H1 (cell line): ENCODE results near the gene HS6ST2. TPM values are rescaled to one million over a fixed set of nuclear protein-coding genes. Genes with fewer than 3 reads are reported as not detected.

Experiments used
- CTCF ChIA-PET: fragments of 300-600 bp; sonication (Branson Sonifier 250); formaldehyde crosslinking; loops from one replicate; lab custom pipeline; 2021; ENCODE audit not compliant: partially characterized antibody; lab: Charles Lee
- POLR2A ChIA-PET: fragments of 300-600 bp; sonication (Branson Sonifier 250); formaldehyde crosslinking; loops from one replicate; lab custom pipeline; 2021; ENCODE audit warnings: inconsistent platforms; ENCODE audit not compliant: partially characterized antibody; lab: Charles Lee
- DNase-seq, 2 experiments: peaks; one replicate each; pipeline versions ENCODE4 v3.0.0 to v3.0.0-alpha.2; 2010 to 2022; ENCODE audit warnings: low spot score in 2 of 2, low read depth in 1 of 2, mixed read lengths in 1 of 2
- FAIRE-seq: peaks from 2 replicates; lab custom pipeline; 2011; peaks lifted over from hg19 to GRCh38; lab: Jason Lieb, UNC
- H2AFZ ChIP-seq: 2 replicates; pipeline ENCODE4 v1.8.1; 2012; ENCODE audit warnings: low read length, inconsistent platforms
- H2AK5ac ChIP-seq: 2 replicates; pipeline ENCODE4 v1.6.1; 2013; ENCODE audit warnings: low read depth, low read length
- H2BK120ac ChIP-seq: replicated peaks from 2 replicates; pipeline ENCODE3; 2013; ENCODE audit warnings: low read depth, low read length, inconsistent platforms
- H2BK12ac ChIP-seq: 2 replicates; pipeline ENCODE4 v1.6.1; 2013; ENCODE audit warnings: low read depth, low read length
- H2BK15ac ChIP-seq: 2 replicates; pipeline ENCODE4 v1.6.1; 2013; ENCODE audit warnings: low read length
- H2BK20ac ChIP-seq: 2 replicates; pipeline ENCODE4 v1.6.1; 2013; ENCODE audit warnings: low read length
- H2BK5ac ChIP-seq: 2 replicates; pipeline ENCODE4 v1.6.1; 2013; ENCODE audit warnings: low read depth, low read length
- H3K14ac ChIP-seq: 2 replicates; pipeline ENCODE4 v1.6.1; 2013; ENCODE audit warnings: inconsistent platforms; ENCODE audit not compliant: insufficient read length
- H3K18ac ChIP-seq: 2 replicates; pipeline ENCODE4 v1.6.1; 2013; ENCODE audit warnings: low read length; ENCODE audit errors: extremely low read depth
- H3K23ac ChIP-seq: 2 replicates; pipeline ENCODE4 v1.6.1; 2013; ENCODE audit warnings: inconsistent platforms; ENCODE audit not compliant: insufficient read length
- H3K23me2 ChIP-seq: 2 replicates; pipeline ENCODE4 v1.6.1; 2013; ENCODE audit warnings: low read depth, low read length
- H3K27ac ChIP-seq: 2 replicates; pipeline ENCODE4 v1.6.1; 2011; ENCODE audit warnings: low read depth, low read length, inconsistent platforms
- H3K27me3 ChIP-seq, 4 experiments: replicated peaks in 1 of 4; 1 replicate in 1 of 4; 2 replicates in 3 of 4; pipeline versions ENCODE4 v1.6.1 to v1.8.1; 2011 to 2013; ENCODE audit warnings: low read length in 3 of 4, mild to moderate bottlenecking in 3 of 4, inconsistent platforms in 2 of 4, mixed read lengths in 2 of 4, moderate library complexity in 1 of 4; ENCODE audit not compliant: control insufficient read depth in 3 of 4, insufficient read depth in 3 of 4; ENCODE audit errors: extremely low read depth in 1 of 4
- H3K36me3 ChIP-seq, 4 experiments: 2 replicates each; pipeline versions ENCODE4 v1.6.1 to v1.8.1; 2011 to 2013; ENCODE audit warnings: mild to moderate bottlenecking in 4 of 4, low read length in 3 of 4, moderate library complexity in 2 of 4, control low read depth in 1 of 4, inconsistent platforms in 1 of 4; ENCODE audit not compliant: insufficient read depth in 4 of 4, control insufficient read depth in 2 of 4
- H3K4ac ChIP-seq: replicated peaks from 2 replicates; pipeline ENCODE3; 2013; ENCODE audit warnings: low read length, low read depth, mixed read lengths, inconsistent platforms; ENCODE audit not compliant: insufficient read length
- H3K4me1 ChIP-seq, 4 experiments: replicated peaks in 1 of 4; 1 replicate in 1 of 4; 2 replicates in 3 of 4; pipeline versions ENCODE4 v1.6.1 to v1.8.1; 2011 to 2013; ENCODE audit warnings: low read length in 3 of 4, inconsistent platforms in 2 of 4, mixed read lengths in 1 of 4; ENCODE audit not compliant: insufficient read depth in 4 of 4, control insufficient read depth in 3 of 4
- H3K4me2 ChIP-seq, 2 experiments: 2 replicates each; pipeline versions ENCODE4 v1.6.1 to v1.8.1; 2011 to 2013; ENCODE audit warnings: low read depth in 2 of 2, low read length in 2 of 2, control low read depth in 1 of 2, inconsistent platforms in 1 of 2, mild to moderate bottlenecking in 1 of 2; ENCODE audit not compliant: insufficient read depth in 1 of 2
- H3K4me3 ChIP-seq, 4 experiments: fragments of 200-600, 300-600 bp in 1 of 4; sonication (generic), shearing (Covaris generic), sonication (Bioruptor Twin) in 1 of 4; 2 replicates each; pipeline versions ENCODE4 v1.5.1 to v1.8.1; 2011 to 2016; ENCODE audit warnings: low read length in 4 of 4, low read depth in 3 of 4, control low read depth in 2 of 4, inconsistent platforms in 2 of 4, mild to moderate bottlenecking in 2 of 4, mixed read lengths in 1 of 4, moderate library complexity in 1 of 4; ENCODE audit not compliant: insufficient read depth in 2 of 4; ENCODE audit errors: extremely low read depth in 1 of 4
- H3K56ac ChIP-seq: replicated peaks from 2 replicates; pipeline ENCODE3; 2013; ENCODE audit warnings: low read depth, mild to moderate bottlenecking, mixed read lengths, low read length, inconsistent platforms; ENCODE audit not compliant: insufficient read length
- H3K79me1 ChIP-seq: 2 replicates; pipeline ENCODE4 v1.6.1; 2013; ENCODE audit warnings: low read depth, low read length, control low read depth
- H3K79me2 ChIP-seq, 2 experiments: 2 replicates each; pipeline versions ENCODE4 v1.6.1 to v1.8.1; 2012 to 2013; ENCODE audit warnings: low read length in 2 of 2, mild to moderate bottlenecking in 2 of 2, inconsistent platforms in 1 of 2; ENCODE audit not compliant: insufficient read depth in 2 of 2, control insufficient read depth in 1 of 2
- H3K9ac ChIP-seq, 4 experiments: replicated peaks in 1 of 4; 1 replicate in 1 of 4; 2 replicates in 3 of 4; pipeline versions ENCODE4 v1.6.1 to v1.8.1; 2011 to 2013; ENCODE audit warnings: low read depth in 3 of 4, low read length in 3 of 4, control low read depth in 2 of 4, mild to moderate bottlenecking in 2 of 4, moderate library complexity in 2 of 4, inconsistent platforms in 1 of 4; ENCODE audit errors: extremely low read depth in 1 of 4
- H3K9me3 ChIP-seq, 2 experiments: 2 replicates each; pipeline versions ENCODE4 v1.6.1 to v1.8.1; 2012 to 2013; ENCODE audit warnings: mild to moderate bottlenecking in 2 of 2, moderate library complexity in 2 of 2, control low read depth in 1 of 2, inconsistent platforms in 1 of 2, low read depth in 1 of 2, low read length in 1 of 2, mixed read lengths in 1 of 2; ENCODE audit not compliant: insufficient read depth in 2 of 2
- H4K20me1 ChIP-seq, 2 experiments: replicated peaks in 1 of 2; 2 replicates each; pipeline versions ENCODE3 to v1.8.1; 2011 to 2013; ENCODE audit warnings: inconsistent platforms in 2 of 2, low read length in 2 of 2, mild to moderate bottlenecking in 1 of 2; ENCODE audit not compliant: insufficient read depth in 2 of 2, control insufficient read depth in 1 of 2
- H4K5ac ChIP-seq: 2 replicates; pipeline ENCODE4 v1.6.1; 2013; ENCODE audit warnings: low read length, low read depth, mixed read lengths, inconsistent platforms; ENCODE audit not compliant: insufficient read length
- H4K8ac ChIP-seq: 2 replicates; pipeline ENCODE4 v1.8.0; 2013; ENCODE audit warnings: mild to moderate bottlenecking, moderate library complexity, low read length, inconsistent platforms; ENCODE audit not compliant: insufficient read depth; ENCODE audit errors: extremely low read depth
- H4K91ac ChIP-seq: replicated peaks from 2 replicates; pipeline ENCODE3; 2013; ENCODE audit warnings: low read length, mixed read lengths, inconsistent platforms; ENCODE audit not compliant: insufficient read length
- KDM5A ChIP-seq: fragments of 200-600 bp; IDR thresholded peaks from 2 replicates; pipeline ENCODE4 v1.7.1; 2012; ENCODE audit warnings: mild to moderate bottlenecking, low read length, inconsistent platforms, mixed read lengths
- RAD21 ChIP-seq, 2 experiments: IDR thresholded peaks in 1 of 2; conservative IDR thresholded peaks in 1 of 2; 2 replicates each; pipeline ENCODE4 v1.6.1; 2011; ENCODE audit warnings: low read depth in 2 of 2, low read length in 2 of 2, improper control_type of control experiment in 1 of 2, inconsistent platforms in 1 of 2, mild to moderate bottlenecking in 1 of 2, moderate library complexity in 1 of 2
- WGBS, 2 experiments: shearing (Covaris generic) in 1 of 2; methylation state at CpG; one replicate each; pipeline versions ENCODE4 v1.1.6 to v1.1.7; 2013 to 2015; ENCODE audit warnings: low lambda C conversion rate in 2 of 2, mixed read lengths in 2 of 2, inconsistent platforms in 1 of 2, low coverage in 1 of 2, missing lambda C conversion rate in 1 of 2; ENCODE audit not compliant: insufficient replicate concordance in 2 of 2, insufficient coverage in 1 of 2, insufficient read length in 1 of 2; ENCODE audit errors: extremely low coverage in 1 of 2, missing lambda C conversion rate in 1 of 2; 5-methylcytosine and 5-hydroxymethylcytosine counted together
- polyA plus RNA-seq, 7 experiments: library from polyadenylated mRNA; depleted of rRNA in 3 of 7; stranded (reverse) in 5 of 7; unstranded in 2 of 7; fragments of >200 nt in 5 of 7; fragments of 200-250 nt in 2 of 7; gene quantifications; 1 replicate in 5 of 7; 2 replicates in 1 of 7; 4 replicates in 1 of 7; pipeline versions ENCODE4 v1.2.1 to v1.2.3, GENCODE V29; 2011 to 2013; ENCODE audit warnings: missing spikeins in 2 of 7, mixed read lengths in 2 of 7
- total RNA-seq: library from RNA; stranded (reverse); fragmentation: NEBNext Ultra II Directional; extraction: Animal tissue kit (Norgen Biotek cat#: 25700); gene quantifications from 2 replicates; pipeline ENCODE4 v1.2.1, GENCODE V29; 2021
- TF ChIP-seq, protein P1 (sequence below), 3 experiments: IDR thresholded peaks; 1 replicate in 2 of 3; 2 replicates in 1 of 3; pipeline versions ENCODE4 v1.5.1 to v1.6.1; 2011; ENCODE audit warnings: low read length in 3 of 3, mild to moderate bottlenecking in 3 of 3, inconsistent platforms in 2 of 3, low read depth in 1 of 3, moderate library complexity in 1 of 3; ENCODE audit not compliant: insufficient read depth in 1 of 3; ENCODE audit errors: control extremely low read depth in 1 of 3

Gene HS6ST2
- total and polyA plus RNA-seq, 2 of the 8 experiments (the other 6 are each of a cell fraction or from before 2014, with no cell fraction given) = 3.9 TPM

DNA sequence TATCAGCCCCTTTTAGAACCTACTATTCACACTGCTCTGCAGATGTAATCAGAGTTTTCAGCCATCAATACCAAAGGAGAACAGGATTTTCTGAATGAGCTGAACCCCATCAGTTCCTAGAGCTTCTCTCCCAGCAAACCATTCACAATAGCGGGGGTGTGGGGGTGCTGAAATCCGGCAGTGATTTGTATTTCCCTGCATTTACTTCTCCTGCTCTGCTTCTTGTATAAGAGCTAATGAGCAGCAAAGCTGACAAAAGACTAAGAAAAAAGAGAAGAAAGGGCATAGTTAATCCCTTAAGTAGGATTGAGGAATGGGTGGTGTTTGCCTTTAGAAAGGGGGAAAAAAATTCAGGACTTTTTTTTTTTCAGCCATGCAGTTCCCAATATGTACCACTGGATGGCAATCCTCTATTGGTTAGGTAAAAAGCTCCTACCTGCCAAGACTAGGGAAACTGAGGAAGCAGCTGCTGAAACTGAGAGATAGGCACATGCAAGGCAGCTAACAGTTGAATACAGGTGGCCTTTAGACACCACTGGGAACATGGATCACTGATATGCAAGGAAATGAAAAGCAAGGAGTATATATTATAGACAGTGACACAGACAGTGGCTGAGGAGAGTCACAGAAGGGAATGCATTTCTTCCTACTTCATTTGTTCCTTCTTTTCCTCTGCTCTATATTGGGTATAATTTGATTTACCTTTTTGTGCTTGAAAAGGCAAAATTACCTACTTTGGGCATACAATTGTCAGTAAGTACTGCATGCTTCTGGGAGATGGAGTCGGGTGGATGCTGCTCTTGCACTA, 217.9 kb downstream of the HS6ST2 start:
- H3K27ac ChIP-seq = no peak overlapping the region
- H2BK20ac ChIP-seq = no peak overlapping the region
- H2AK5ac ChIP-seq = no peak overlapping the region
- no peaks in the 10 kb centered on the region for H3K36me3 ChIP-seq
- H3K9me3 ChIP-seq = no peaks in the 10 kb centered on the region
- DNase-seq (no peak), FAIRE-seq (peak; percentile 85)
- no peaks in the 10 kb centered on the region for H3K79me1 ChIP-seq
- no peak overlapping the region for H3K4me3 ChIP-seq
- ChIA-PET POLR2A (no interaction called here), CTCF (interaction anchor here (0.6 to 3.0 kb wide), 27 partner anchors 9 to 308 kb away, joined by 3 to 10 read pairs (median 3); no protein-coding TSS in a partner anchor)
- H3K14ac ChIP-seq = no peak overlapping the region
- H2BK12ac ChIP-seq = no peak overlapping the region
- H3K4me2 ChIP-seq = no peak overlapping the region
- no peak overlapping the region for H2BK120ac ChIP-seq
- TF ChIP-seq RAD21 (IDR thresholded peaks at IDR 0.05 in 1 of 2, conservative IDR thresholded peaks at IDR 0.05 in 1 of 2; ENCODE audit: low read depth in 2 of 2, low read length in 2 of 2) (peak; percentile 76 to 83), KDM5A (no peak)
- TF ChIP-seq, protein P1, sequence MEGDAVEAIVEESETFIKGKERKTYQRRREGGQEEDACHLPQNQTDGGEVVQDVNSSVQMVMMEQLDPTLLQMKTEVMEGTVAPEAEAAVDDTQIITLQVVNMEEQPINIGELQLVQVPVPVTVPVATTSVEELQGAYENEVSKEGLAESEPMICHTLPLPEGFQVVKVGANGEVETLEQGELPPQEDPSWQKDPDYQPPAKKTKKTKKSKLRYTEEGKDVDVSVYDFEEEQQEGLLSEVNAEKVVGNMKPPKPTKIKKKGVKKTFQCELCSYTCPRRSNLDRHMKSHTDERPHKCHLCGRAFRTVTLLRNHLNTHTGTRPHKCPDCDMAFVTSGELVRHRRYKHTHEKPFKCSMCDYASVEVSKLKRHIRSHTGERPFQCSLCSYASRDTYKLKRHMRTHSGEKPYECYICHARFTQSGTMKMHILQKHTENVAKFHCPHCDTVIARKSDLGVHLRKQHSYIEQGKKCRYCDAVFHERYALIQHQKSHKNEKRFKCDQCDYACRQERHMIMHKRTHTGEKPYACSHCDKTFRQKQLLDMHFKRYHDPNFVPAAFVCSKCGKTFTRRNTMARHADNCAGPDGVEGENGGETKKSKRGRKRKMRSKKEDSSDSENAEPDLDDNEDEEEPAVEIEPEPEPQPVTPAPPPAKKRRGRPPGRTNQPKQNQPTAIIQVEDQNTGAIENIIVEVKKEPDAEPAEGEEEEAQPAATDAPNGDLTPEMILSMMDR (IDR thresholded peaks at IDR 0.05; ENCODE audit: control extremely low read depth in 1 of 3, insufficient read depth in 1 of 3, low read depth in 1 of 3, low read length in 3 of 3) = peak in 2 of 3 experiments; percentile 47 to 54; a peak in 2 of 4 replicates
- no peak overlapping the region for H3K23ac ChIP-seq
- no peak overlapping the region for H2BK15ac ChIP-seq
- no peak overlapping the region for H3K56ac ChIP-seq
- H3K9ac ChIP-seq = no peak overlapping the region
- WGBS, 2 experiments = 68% methylated on average over 3 of the region's 3 CpGs; no CpG with 5 or more reads in 1 of the 2 experiments
- peaks cover 0 to 8% (median 2%) of the 10 kb centered on the region in 4 experiments; a peak in 3 of 7 replicates for H3K4me1 ChIP-seq
- H3K4ac ChIP-seq = no peak overlapping the region
- H4K20me1 ChIP-seq = no peaks in the 10 kb centered on the region
- no peak overlapping the region for H2AFZ ChIP-seq
- H4K5ac ChIP-seq = no peak overlapping the region
- peaks cover 1 to 27% (median 14%) of the 10 kb centered on the region in 4 experiments; a peak in 6 of 7 replicates for H3K27me3 ChIP-seq
- H2BK5ac ChIP-seq = no peak overlapping the region
- no peaks in the 10 kb centered on the region for H3K79me2 ChIP-seq
- H3K23me2 ChIP-seq = no peaks in the 10 kb centered on the region
- H4K8ac ChIP-seq = no peak overlapping the region
- H3K18ac ChIP-seq = no peak overlapping the region
- H4K91ac ChIP-seq = no peak overlapping the region
